OCI-LY3 (cell line): ENCODE data around the gene KIF1A.

Source experiments
- H2AFZ ChIP-seq: fragments of 200-600, 300-600 bp; shearing (Covaris generic); 2 replicates; pipeline ENCODE4 v1.6.0; 2014; ENCODE audit warnings: antibody characterized with exemption, low read depth, low read length
- H3K27ac ChIP-seq: fragments of 200-600, 300-600 bp; sonication (generic); 2 replicates; pipeline ENCODE4 v1.5.1; 2014; ENCODE audit warnings: mild to moderate bottlenecking, low read length, moderate library complexity, mixed read lengths
- H3K27me3 ChIP-seq: fragments of 200-600, 300-600 bp; sonication (generic); 2 replicates; pipeline ENCODE4 v1.6.1; 2014; ENCODE audit warnings: low read depth, low read length, mixed read lengths
- H3K36me3 ChIP-seq: fragments of 200-600, 300-600 bp; sonication (generic); replicated peaks from 2 replicates; pipeline ENCODE3; 2014; ENCODE audit warnings: low read depth, low read length, mixed read lengths
- H3K4me1 ChIP-seq: fragments of 300-600, 200-600 bp; sonication (generic); 2 replicates; pipeline ENCODE4 v1.6.1; 2014; ENCODE audit warnings: low read length, mixed read lengths
- H3K4me2 ChIP-seq: fragments of 200-600, 300-600 bp; sonication (generic); 2 replicates; pipeline ENCODE4 v1.6.1; 2014; ENCODE audit warnings: low read length, mixed read lengths
- H3K4me3 ChIP-seq: fragments of 300-600, 200-600 bp; sonication (generic); 2 replicates; pipeline ENCODE4 v1.5.1; 2014; ENCODE audit warnings: antibody characterized with exemption, mild to moderate bottlenecking, low read length, moderate library complexity
- H3K79me2 ChIP-seq: fragments of 300-600, 200-600 bp; shearing (Covaris generic); 2 replicates; pipeline ENCODE4 v1.6.1; 2014; ENCODE audit warnings: mild to moderate bottlenecking, low read length, mixed read lengths
- H3K9ac ChIP-seq: fragments of 300-600, 200-600 bp; shearing (Covaris generic); 2 replicates; pipeline ENCODE4 v1.6.0; 2014; ENCODE audit warnings: mild to moderate bottlenecking, low read length, moderate library complexity
- H3K9me3 ChIP-seq: fragments of 200-600, 300-600 bp; shearing (Covaris generic); 2 replicates; pipeline ENCODE4 v1.6.1; 2014; ENCODE audit warnings: low read length, mixed read lengths; ENCODE audit not compliant: insufficient read depth
- H4K20me1 ChIP-seq: fragments of 200-600, 300-600 bp; sonication (generic); 2 replicates; pipeline ENCODE4 v1.6.1; 2016; ENCODE audit warnings: low read length, mixed read lengths; ENCODE audit not compliant: insufficient read depth
- EZH2phosphoT487 ChIP-seq: fragments of 200-600 bp; shearing (Covaris generic); IDR thresholded peaks from 2 replicates; pipeline ENCODE4 v1.6.1; 2018; ENCODE audit warnings: antibody characterized with exemption, mixed run types, low read depth
- TF ChIP-seq, protein P1 (sequence below): fragments of 200-600, 300-600 bp; sonication (generic); IDR thresholded peaks from 2 replicates; pipeline ENCODE4 v1.5.1; 2014; ENCODE audit warnings: antibody characterized with exemption, low read length, low read depth

KIF1A gene

GRCh38 chr2:240803191-240803590, 16.8 kb downstream of the KIF1A start:
- TF ChIP-seq, protein P1, sequence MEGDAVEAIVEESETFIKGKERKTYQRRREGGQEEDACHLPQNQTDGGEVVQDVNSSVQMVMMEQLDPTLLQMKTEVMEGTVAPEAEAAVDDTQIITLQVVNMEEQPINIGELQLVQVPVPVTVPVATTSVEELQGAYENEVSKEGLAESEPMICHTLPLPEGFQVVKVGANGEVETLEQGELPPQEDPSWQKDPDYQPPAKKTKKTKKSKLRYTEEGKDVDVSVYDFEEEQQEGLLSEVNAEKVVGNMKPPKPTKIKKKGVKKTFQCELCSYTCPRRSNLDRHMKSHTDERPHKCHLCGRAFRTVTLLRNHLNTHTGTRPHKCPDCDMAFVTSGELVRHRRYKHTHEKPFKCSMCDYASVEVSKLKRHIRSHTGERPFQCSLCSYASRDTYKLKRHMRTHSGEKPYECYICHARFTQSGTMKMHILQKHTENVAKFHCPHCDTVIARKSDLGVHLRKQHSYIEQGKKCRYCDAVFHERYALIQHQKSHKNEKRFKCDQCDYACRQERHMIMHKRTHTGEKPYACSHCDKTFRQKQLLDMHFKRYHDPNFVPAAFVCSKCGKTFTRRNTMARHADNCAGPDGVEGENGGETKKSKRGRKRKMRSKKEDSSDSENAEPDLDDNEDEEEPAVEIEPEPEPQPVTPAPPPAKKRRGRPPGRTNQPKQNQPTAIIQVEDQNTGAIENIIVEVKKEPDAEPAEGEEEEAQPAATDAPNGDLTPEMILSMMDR: no peak
- TF ChIP-seq EZH2phosphoT487: no peak
- Histone ChIP-seq H3K4me3 (no peak overlapping the region), H3K27ac (no peak overlapping the region), H3K36me3 (no peaks in the 10 kb centered on the region), H3K27me3 (peaks cover 3% of the 10 kb centered on the region; the same call in 1 of the 2 replicates), H3K4me2 (no peak overlapping the region), H4K20me1 (no peaks in the 10 kb centered on the region), H2AFZ (no peak overlapping the region), H3K9ac (no peak overlapping the region), H3K4me1 (peaks cover 12% of the 10 kb centered on the region), H3K9me3 (no peaks in the 10 kb centered on the region), H3K79me2 (no peaks in the 10 kb centered on the region)

DNA sequence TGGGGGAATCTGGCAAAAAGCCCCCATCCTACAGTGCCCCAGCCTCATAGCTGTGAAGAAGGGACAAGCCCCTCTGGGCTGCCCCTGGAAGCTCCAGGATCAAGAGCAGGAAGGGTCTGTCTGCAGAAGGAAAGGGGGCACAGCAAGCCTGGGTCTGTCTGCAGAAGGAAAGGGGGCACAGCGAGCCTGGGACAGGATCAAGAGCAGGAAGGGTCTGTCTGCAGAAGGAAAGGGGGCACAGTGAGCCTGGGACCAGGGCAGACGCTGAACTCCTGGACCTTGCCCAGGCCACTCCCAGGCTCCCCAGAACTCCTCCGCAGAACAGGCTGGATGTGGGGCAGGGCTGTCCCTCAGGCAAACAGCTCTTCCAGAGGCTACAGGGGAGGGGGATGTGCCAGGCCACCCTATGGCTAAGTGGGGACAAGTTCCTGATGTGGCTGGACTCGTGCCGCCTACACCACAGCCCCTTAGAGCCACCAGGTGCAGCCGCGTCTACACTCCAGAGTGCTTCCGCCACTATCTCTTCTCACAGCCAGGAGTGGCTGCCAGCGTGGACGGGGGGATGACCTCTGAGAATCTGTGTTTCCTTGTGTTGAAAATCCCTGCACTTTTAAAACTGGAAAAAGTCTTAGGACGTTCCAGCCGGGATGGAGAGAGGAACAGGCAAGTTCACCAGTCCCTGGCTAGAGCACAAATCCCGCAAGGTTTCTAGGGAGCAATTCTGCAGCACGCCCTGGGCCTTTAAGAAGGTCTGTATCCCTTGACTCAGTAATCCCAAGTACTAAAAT, 20.8 kb downstream of the KIF1A start:
- H3K9ac ChIP-seq: no peak overlapping the region
- no peak overlapping the region for H3K27ac ChIP-seq
- no peaks in the 10 kb centered on the region for H4K20me1 ChIP-seq
- H3K9me3 ChIP-seq: no peaks in the 10 kb centered on the region
- H3K27me3 ChIP-seq: peaks cover 3% of the 10 kb centered on the region; the same call in 1 of the 2 replicates
- no peaks in the 10 kb centered on the region for H3K36me3 ChIP-seq
- H3K4me3 ChIP-seq: no peak overlapping the region
- H3K4me1 ChIP-seq: peaks cover 6% of the 10 kb centered on the region; the same call in 1 of the 2 replicates
- H3K79me2 ChIP-seq: no peaks in the 10 kb centered on the region
- no peak overlapping the region for H3K4me2 ChIP-seq
- no peak overlapping the region for H2AFZ ChIP-seq
- TF ChIP-seq, protein P1: no peak
- TF ChIP-seq EZH2phosphoT487: no peak

GRCh38 chr2:240798327-240798905, 21.6 kb downstream of the KIF1A start:
- Histone ChIP-seq H4K20me1 (no peaks in the 10 kb centered on the region), H3K4me3 (no peak overlapping the region), H3K4me2 (no peak overlapping the region), H2AFZ (no peak overlapping the region), H3K79me2 (no peaks in the 10 kb centered on the region), H3K9ac (no peak overlapping the region), H3K4me1 (peaks cover 6% of the 10 kb centered on the region; the same call in 1 of the 2 replicates), H3K27ac (no peak overlapping the region), H3K9me3 (no peaks in the 10 kb centered on the region), H3K36me3 (no peaks in the 10 kb centered on the region), H3K27me3 (peaks cover 3% of the 10 kb centered on the region; the same call in 1 of the 2 replicates)
- TF ChIP-seq, protein P1: no peak
- TF ChIP-seq EZH2phosphoT487: no peak

DNA sequence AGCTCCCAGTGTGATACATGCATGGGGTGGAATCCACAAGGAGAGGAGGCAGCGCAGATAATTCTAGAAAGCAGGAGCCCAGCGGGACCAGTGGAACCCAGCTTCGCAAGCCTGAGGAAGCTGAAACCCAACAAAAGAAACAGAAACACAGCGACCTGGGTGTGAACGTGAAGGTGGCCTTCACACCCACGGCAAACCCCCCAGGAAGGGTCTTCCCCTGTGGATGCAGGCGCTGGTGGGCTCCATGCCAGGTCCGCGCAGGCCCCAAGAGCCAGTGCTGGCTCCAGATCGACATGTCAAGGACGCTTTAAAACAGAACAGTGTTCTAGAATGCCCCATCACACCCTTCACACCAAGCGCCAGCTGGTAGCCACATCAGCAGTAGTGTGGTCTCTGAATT, 22.1 kb downstream of the KIF1A start:
- Histone ChIP-seq H2AFZ (no peak overlapping the region), H3K36me3 (no peaks in the 10 kb centered on the region), H3K27ac (no peak overlapping the region), H3K4me1 (peaks cover 6% of the 10 kb centered on the region; the same call in 1 of the 2 replicates), H3K79me2 (no peaks in the 10 kb centered on the region), H3K27me3 (peaks cover 3% of the 10 kb centered on the region; the same call in 1 of the 2 replicates), H3K9ac (no peak overlapping the region), H4K20me1 (no peaks in the 10 kb centered on the region), H3K9me3 (no peaks in the 10 kb centered on the region), H3K4me3 (no peak overlapping the region), H3K4me2 (no peak overlapping the region)
- TF ChIP-seq, protein P1: no peak
- TF ChIP-seq EZH2phosphoT487: no peak
